D341Med (cell line): ENCODE results near the gene ABCB1.

ENCODE experiments used
- DNase-seq: peaks from one replicate; pipeline ENCODE4 v3.0.0; 2012; ENCODE audit warnings: low spot score

ABCB1 gene

GRCh38 chr7:87513735-87514335 is 86.8 kb downstream of the ABCB1 start:
- no peak for DNase-seq

GRCh38 chr7:87512906-87513305 is 87.8 kb downstream of the ABCB1 start:
- no peak for DNase-seq

- no peak for DNase-seq
Measured at GRCh38 chr7:87511510-87511909, 89.2 kb downstream of the ABCB1 start.

GRCh38 chr7:87510411-87510875 is 90.2 kb downstream of the ABCB1 start:
- no peak for DNase-seq

- no peak for DNase-seq
Measured at GRCh38 chr7:87507446-87507845, 93.2 kb downstream of the ABCB1 start.

GRCh38 chr7:87506246-87507180 is 94.2 kb downstream of the ABCB1 start:
- no peak for DNase-seq

- no peak for DNase-seq
Measured at GRCh38 chr7:87505557-87506245, 95.0 kb downstream of the ABCB1 start.

GRCh38 chr7:87505122-87505521 is 95.6 kb downstream of the ABCB1 start:
- no peak for DNase-seq

- DNase-seq = no peak
Measured at GRCh38 chr7:87499494-87499893, 101.2 kb downstream of the ABCB1 start.

GRCh38 chr7:87498893-87499292 is 101.8 kb downstream of the ABCB1 start:
- no peak for DNase-seq

GRCh38 chr7:87497482-87497881 is 103.2 kb downstream of the ABCB1 start:
- no peak for DNase-seq

- DNase-seq = no peak
Measured at GRCh38 chr7:87495366-87495765, 105.3 kb downstream of the ABCB1 start.

- no peak for DNase-seq
Measured at GRCh38 chr7:87494454-87494853, 106.2 kb downstream of the ABCB1 start.

- DNase-seq = no peak
Measured at GRCh38 chr7:87483131-87483530, 117.6 kb downstream of the ABCB1 start.

GRCh38 chr7:87482115-87482514 is 118.6 kb downstream of the ABCB1 start:
- no peak for DNase-seq

GRCh38 chr7:87480386-87480785 is 120.3 kb downstream of the ABCB1 start:
- DNase-seq = no peak

- no peak for DNase-seq
Measured at GRCh38 chr7:87479951-87480350, 120.7 kb downstream of the ABCB1 start.

GRCh38 chr7:87476179-87476557 is 124.5 kb downstream of the ABCB1 start:
- no peak for DNase-seq

- peak; percentile 68 for DNase-seq
Measured at GRCh38 chr7:87475359-87476178, 125.1 kb downstream of the ABCB1 start, which contains the start of gene ABCB4. TSS of gene ABCB4 (minus strand) at chr7:87475680. CDS start at chr7:87475465, 215 bp downstream.

- DNase-seq = no peak
Measured at GRCh38 chr7:87474533-87475358, 125.9 kb downstream of the ABCB1 start.

GRCh38 chr7:87473986-87474385 is 126.7 kb downstream of the ABCB1 start:
- DNase-seq = no peak
